Endometrial microvascular endothelial cells (primary cell): ENCODE results near the gene DCK. TPM values are rescaled to one million over a fixed set of nuclear protein-coding genes. Genes with fewer than 3 reads are reported as not detected.
"Not testable (repeated sequence)": the region's sequence is repeated elsewhere in the genome, so short reads cannot be mapped to it uniquely, and the experiment has no call there.

Source experiments
- in situ Hi-C: cut with HindIII; loops from 2 replicates; pipeline ENCODE4 v1.10.0; 2017; ENCODE audit warnings: low sequenced_read_pairs, low pct_unique_long_range_greater_than_20kb; ENCODE audit errors: inconsistent ontology term
- total RNA-seq: library from RNA; depleted of rRNA; stranded (reverse); fragments of >200 nt; gene quantifications from one replicate; pipeline ENCODE4 v1.2.3, GENCODE V29; 2015; ENCODE audit errors: inconsistent ontology term

DCK gene
- total RNA-seq, 1 donor from 2014 or later = 16.2 TPM

GRCh38 chr4:70997036-70997435, 3.6 kb downstream of the DCK start:
- in situ Hi-C loops = no loop called here

GRCh38 chr4:70997546-70997945, 4.1 kb downstream of the DCK start:
- in situ Hi-C loops = no loop called here

- in situ Hi-C loops = not testable (repeated sequence)
Measured at GRCh38 chr4:70999639-71000038, 6.2 kb downstream of the DCK start.

GRCh38 chr4:71001363-71001762, 7.9 kb downstream of the DCK start:
- in situ Hi-C loops = not testable (repeated sequence)

- in situ Hi-C loops = no loop called here
Measured at GRCh38 chr4:71004281-71004851, 10.9 kb downstream of the DCK start.

GRCh38 chr4:71005025-71005424, 11.6 kb downstream of the DCK start:
- in situ Hi-C loops = not testable (repeated sequence)

- in situ Hi-C loops = no loop called here
Measured at GRCh38 chr4:71006203-71006907, 12.9 kb downstream of the DCK start.

- in situ Hi-C loops = no loop called here
Measured at GRCh38 chr4:71008196-71008595, 14.7 kb downstream of the DCK start.

GRCh38 chr4:71009086-71009485, 15.6 kb downstream of the DCK start:
- in situ Hi-C loops = no loop called here

GRCh38 chr4:71009890-71010588, 16.6 kb downstream of the DCK start:
- in situ Hi-C loops = no loop called here

GRCh38 chr4:71011451-71011850, 18.0 kb downstream of the DCK start:
- in situ Hi-C loops = no loop called here

GRCh38 chr4:71017391-71017790, 23.9 kb downstream of the DCK start:
- in situ Hi-C loops = not testable (repeated sequence)

GRCh38 chr4:71020611-71021010, 27.2 kb downstream of the DCK start:
- in situ Hi-C loops = no loop called here

- in situ Hi-C loops = no loop called here
Measured at GRCh38 chr4:71025654-71026053, 32.2 kb downstream of the DCK start.

- in situ Hi-C loops = no loop called here
Measured at GRCh38 chr4:71026086-71026485, 32.6 kb downstream of the DCK start.

- in situ Hi-C loops = no loop called here
Measured at GRCh38 chr4:71027611-71028010, 34.2 kb downstream of the DCK start.

- in situ Hi-C loops = no loop called here
Measured at GRCh38 chr4:71029504-71029903, 36.1 kb downstream of the DCK start.

GRCh38 chr4:71032106-71032505, 38.7 kb downstream of the DCK start:
- in situ Hi-C loops = not testable (repeated sequence)

GRCh38 chr4:71045256-71045655, 51.8 kb downstream of the DCK start:
- in situ Hi-C loops = no loop called here

GRCh38 chr4:71049395-71049794, 55.9 kb downstream of the DCK start:
- in situ Hi-C loops = no loop called here
